Measurements from ENCODE around the gene MLIP. TPM values are rescaled to one million over a fixed set of nuclear protein-coding genes. Genes with fewer than 3 reads are reported as not detected.
"Not testable (repeated sequence)": the region's sequence is repeated elsewhere in the genome, so short reads cannot be mapped to it uniquely, and the experiment has no call there.

The MLIP gene
- total and polyA plus RNA-seq, 8 donors: 0.09 to 0.70 (median 0.23) TPM

- no peaks in the 10 kb centered on the region for H3K36me3 ChIP-seq
- no peak for TF ChIP-seq CTCF (IDR thresholded peaks at IDR 0.05)
- no peaks in the 10 kb centered on the region for H3K27me3 ChIP-seq
- no peak overlapping the region for H3K27ac ChIP-seq
- no peak for DNase-seq
- no peaks in the 10 kb centered on the region for H3K4me1 ChIP-seq
- H3K4me3 ChIP-seq: no peak overlapping the region
- intact Hi-C loops (cut with DNase I): no loop called here
- H3K9me3 ChIP-seq: no peaks in the 10 kb centered on the region
- ATAC-seq: no peak
These were observed 38.5 kb upstream of the MLIP start for GRCh38 chr6:54072635-54073313.

- Histone ChIP-seq H3K4me3 (no peak overlapping the region), H3K36me3 (no peaks in the 10 kb centered on the region), H3K27ac (no peak overlapping the region), H3K9me3 (no peaks in the 10 kb centered on the region), H3K27me3 (no peaks in the 10 kb centered on the region), H3K4me1 (no peaks in the 10 kb centered on the region)
- intact Hi-C loops (cut with DNase I): no loop called here
- ATAC-seq (no peak), DNase-seq (no peak)
- TF ChIP-seq CTCF (IDR thresholded peaks at IDR 0.05): no peak
These were observed 37.8 kb upstream of the MLIP start for GRCh38 chr6:54073487-54073886.

- DNase-seq (no peak), ATAC-seq (no peak)
- intact Hi-C loops (cut with DNase I): no loop called here
- TF ChIP-seq CTCF (IDR thresholded peaks at IDR 0.05): no peak
- H3K4me3 ChIP-seq: no peak overlapping the region
- no peaks in the 10 kb centered on the region for H3K9me3 ChIP-seq
- H3K4me1 ChIP-seq: no peaks in the 10 kb centered on the region
- no peaks in the 10 kb centered on the region for H3K36me3 ChIP-seq
- H3K27me3 ChIP-seq: no peaks in the 10 kb centered on the region
- no peak overlapping the region for H3K27ac ChIP-seq
These were observed 37.1 kb upstream of the MLIP start for GRCh38 chr6:54074109-54074508.

GRCh38 chr6:54074578-54075195 is 36.6 kb upstream of the MLIP start:
- no peaks in the 10 kb centered on the region for H3K4me1 ChIP-seq
- no peak overlapping the region for H3K4me3 ChIP-seq
- no peaks in the 10 kb centered on the region for H3K27me3 ChIP-seq
- no peak overlapping the region for H3K27ac ChIP-seq
- intact Hi-C loops (cut with DNase I): no loop called here
- DNase-seq (no peak), ATAC-seq (no peak)
- no peak for TF ChIP-seq CTCF (IDR thresholded peaks at IDR 0.05)
- no peaks in the 10 kb centered on the region for H3K36me3 ChIP-seq
- H3K9me3 ChIP-seq: no peaks in the 10 kb centered on the region

GRCh38 chr6:54076159-54076789 is 35.0 kb upstream of the MLIP start:
- Histone ChIP-seq H3K4me1 (no peaks in the 10 kb centered on the region), H3K9me3 (no peaks in the 10 kb centered on the region), H3K4me3 (no peak overlapping the region), H3K36me3 (no peaks in the 10 kb centered on the region), H3K27me3 (no peaks in the 10 kb centered on the region), H3K27ac (no peak overlapping the region)
- intact Hi-C loops (cut with DNase I): no loop called here
- DNase-seq (no peak), ATAC-seq (no peak)
- no peak for TF ChIP-seq CTCF (IDR thresholded peaks at IDR 0.05)

GRCh38 chr6:54081499-54081898 is 29.7 kb upstream of the MLIP start:
- DNase-seq: peak in 1 of 4 donors; percentile 39
- intact Hi-C loops (cut with DNase I); ATAC-seq; H3K4me1 ChIP-seq; H3K9me3 ChIP-seq; H3K27me3 ChIP-seq; H3K36me3 ChIP-seq; H3K27ac ChIP-seq; H3K4me3 ChIP-seq: not testable (repeated sequence)
